SHP77 treated with DMSO at 0.1 percent for 48 hours (cell line): ENCODE results near the gene USP22.

Experiments used
- DNase-seq: peaks from one replicate; lab custom pipeline; 2025; lab: John Stamatoyannopoulos, UW

Gene USP22

DNA sequence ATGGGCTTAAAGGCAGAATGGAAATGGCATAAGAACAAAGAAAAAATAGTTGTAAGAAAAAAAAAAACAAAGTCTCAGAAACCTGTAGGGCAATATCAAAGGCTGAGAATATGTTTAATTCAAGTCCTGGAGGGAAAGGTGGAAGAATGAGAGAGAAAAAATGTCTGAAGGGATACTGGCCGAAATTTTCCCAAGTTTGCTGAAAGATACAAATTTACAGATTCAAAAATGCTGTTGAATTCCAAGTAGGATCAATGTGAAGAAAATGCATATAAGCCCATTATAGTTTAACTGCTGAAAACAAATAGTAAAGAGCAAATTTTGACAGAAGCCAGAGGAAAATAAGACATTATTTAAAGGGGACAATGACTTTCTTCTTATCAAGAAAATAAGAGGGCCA, 6.6 kb upstream of the USP22 start:
- DNase-seq, result no peak

DNA sequence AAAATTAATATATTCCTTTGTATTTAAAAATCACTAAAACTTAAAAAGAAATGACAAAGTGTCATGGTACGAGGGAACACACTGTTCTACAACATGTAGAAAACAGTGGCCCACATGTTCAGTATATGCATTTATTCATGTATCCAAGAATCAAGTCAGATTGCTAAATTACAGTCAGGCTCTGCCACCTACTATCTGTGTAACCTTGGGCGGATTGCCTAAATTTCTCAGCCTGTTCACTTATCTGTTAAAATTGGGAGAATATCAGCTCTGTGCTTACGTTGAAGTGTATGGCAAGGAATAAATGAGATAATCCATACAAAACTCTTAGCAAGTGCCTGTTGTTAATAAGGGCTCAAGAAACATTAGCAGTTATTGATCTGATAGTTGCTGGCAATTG, 3.4 kb upstream of the USP22 start:
- DNase-seq, result no peak

DNA sequence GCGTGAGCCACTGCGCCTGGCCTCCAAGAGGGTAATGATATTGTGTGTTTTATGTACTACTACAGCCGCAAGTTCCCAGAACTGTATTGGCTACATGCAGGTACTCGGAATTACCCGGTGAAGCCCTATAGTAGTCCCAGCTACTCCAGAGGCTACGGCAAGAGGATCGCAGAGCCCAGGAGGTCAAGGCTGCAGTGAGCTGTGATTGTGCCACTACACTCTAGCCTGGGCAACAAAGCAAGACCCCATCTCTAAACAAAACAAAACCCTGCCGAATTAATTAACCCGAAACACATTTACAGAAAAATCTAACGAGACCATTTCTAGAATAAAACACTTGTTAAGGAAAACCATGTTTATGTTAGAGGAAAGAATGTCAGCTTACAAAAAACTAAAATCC, 2.2 kb upstream of the USP22 start:
- no peak for DNase-seq

DNA sequence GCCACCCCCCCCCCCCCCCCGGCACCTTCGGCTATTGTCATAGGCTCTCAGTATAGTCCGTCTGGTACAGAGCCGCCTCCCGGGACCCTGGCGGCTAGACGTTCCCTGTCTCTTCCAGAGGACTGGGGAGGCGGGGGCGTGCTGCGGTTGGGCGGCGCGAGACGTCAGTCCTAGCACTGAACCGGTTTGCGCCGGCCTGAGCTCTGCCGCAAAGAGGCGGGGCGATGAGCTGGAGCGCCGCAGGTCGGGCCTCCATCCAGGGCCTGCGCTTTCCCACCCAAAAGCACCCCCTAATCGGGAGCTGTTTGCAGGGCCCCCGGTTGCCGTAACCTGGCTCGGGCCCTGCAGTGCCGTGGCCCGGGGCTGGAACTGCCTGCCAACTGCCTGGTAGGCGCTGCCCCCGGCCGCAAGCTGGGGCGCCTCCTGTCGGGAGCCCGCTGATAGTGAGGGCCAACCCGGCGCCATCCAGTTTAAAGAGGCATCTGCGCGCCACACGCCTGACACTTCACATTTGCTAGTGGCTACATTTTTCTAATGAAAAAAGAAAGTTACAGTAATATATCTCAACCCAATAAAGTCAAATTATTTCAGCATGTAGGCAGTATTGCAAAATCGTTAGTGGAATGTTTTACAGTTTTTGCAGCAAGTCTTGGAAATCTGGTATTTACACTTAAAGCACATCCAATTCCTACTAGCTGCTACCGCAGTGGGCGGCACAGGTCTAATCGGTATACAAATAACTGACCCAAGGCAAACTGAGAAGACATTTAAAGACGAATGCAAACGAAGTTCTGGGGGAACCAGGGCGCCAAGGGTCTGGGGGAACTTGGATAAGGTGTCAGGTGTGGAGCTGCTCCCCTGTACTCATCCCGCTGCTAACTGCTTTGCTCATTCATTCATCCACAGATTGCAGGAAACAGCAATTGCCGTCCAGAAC, 753 bp upstream of the USP22 start:
- peak; percentile 99 for DNase-seq

DNA sequence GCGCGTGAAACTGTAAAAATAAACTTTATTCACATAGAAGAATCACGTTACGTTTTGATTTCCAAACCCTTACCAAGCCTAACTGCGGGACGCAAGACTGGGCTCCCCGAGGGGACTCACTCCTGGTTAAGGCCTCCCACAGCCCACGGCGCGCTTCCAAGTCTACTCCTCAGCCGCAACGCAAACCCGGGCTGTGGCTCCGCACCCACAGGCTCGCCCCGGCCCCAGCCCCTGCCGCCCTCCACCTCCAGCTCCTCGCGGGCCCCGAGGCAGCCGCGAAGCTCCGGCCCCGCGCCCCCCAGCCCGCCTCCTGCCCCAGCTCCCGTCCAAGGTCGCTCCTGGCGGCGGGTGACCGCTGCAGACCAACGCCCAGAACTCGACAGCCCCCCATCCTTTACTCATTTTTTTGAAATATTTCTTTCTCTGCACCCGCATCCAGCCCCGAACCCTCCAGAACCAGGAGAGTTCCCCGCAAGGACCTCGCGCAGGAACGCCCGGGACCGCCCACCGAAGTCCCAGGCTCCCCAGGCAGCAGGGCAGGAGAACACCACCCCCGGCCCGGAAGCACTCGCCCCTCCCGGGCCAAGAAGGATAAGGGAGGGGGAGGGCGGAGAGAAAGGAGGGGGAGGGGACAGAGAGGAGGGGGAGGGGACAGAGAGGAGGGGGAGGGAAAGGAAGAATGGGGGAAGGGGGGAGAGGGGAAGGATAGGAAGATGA, 912 bp downstream of the USP22 start:
- DNase-seq, result peak; percentile 69

DNA sequence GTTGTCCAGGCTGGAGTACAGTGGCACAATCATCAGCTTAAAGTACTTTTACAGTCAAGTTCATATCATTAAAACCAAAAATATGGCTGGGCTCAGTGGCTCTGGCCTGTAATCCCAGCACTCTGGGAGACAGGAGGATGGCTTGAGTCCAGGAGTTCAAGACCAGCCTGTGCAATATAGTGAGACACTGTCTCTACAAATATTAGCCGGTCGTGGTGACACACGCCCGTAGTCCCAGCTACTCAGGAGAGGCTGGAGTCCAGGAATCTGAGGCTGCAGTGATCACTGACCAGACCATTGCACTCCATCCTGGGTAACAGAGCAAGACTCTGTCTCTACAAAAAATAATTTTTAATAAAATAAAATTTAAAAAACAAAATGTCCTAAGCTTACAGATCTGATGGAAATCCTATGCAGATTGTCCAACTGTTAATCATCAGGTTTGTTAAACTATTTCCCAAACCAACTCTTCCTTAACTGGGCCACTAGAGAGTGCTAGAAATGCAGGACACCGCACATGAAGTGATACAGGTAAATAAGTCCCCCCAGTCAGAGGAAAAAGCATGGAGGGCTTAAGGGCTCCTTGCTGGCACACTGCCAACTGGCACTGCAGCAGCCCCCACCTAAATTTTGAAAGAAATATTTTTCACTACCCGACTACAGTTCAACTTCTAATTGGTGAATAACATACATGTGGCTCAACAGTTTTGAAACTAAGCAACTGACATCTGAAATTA, 2.8 kb downstream of the USP22 start:
- DNase-seq, result peak; percentile 29

DNA sequence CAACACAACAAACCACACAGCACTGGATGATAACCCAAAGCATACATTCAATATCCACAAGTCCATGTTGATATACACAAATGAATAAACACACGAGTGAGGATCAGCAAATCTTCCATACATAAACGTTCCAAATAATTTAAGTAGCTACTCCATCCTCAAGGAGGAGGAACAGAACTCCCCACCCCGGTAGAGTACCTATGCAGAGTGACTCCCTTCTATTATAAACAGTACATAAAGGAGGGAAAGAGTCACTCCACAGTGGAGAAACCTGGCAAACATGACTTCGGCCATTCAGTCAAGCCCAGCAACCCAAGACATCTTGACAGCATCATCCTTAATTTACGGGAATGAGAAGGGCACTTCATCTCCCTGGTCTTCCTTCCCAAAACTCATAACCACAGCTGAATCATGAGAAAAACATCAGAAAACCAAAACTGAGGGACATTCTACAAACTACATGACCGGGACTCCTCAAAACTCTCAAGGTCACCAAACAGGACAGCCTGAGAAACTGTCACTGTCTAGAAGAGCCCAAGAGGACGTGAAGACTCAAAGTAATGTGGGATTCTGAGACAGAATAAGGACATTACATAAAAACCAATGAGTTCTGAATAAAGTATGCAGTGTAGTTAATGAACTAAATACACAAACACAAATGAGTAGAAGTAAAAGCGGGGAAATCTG, 5.6 kb downstream of the USP22 start:
- DNase-seq, result no peak

DNA sequence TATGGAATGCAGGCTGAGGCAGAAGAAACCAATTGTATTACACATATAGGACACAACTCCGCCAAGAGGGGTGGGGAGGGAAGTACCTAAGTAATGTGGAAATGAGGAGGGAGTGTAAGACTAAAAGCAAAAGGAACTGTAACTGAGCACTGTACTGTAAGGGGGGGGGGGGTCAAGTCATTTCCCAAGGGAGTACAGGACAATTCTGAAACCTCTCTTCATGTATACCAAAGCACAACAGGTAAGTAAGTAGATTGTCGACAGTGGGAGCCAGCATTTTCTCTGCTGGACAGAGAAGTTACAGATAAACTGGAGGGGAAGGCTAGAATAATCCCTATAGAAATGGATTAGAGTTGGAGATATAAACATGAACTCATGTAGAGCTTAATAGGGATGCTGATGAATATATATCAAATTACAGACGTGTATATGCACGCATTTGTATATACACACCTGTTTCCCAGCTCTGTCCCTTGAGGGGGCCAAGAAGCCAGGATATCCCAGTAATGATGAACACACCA, 6.4 kb downstream of the USP22 start:
- DNase-seq, result no peak

DNA sequence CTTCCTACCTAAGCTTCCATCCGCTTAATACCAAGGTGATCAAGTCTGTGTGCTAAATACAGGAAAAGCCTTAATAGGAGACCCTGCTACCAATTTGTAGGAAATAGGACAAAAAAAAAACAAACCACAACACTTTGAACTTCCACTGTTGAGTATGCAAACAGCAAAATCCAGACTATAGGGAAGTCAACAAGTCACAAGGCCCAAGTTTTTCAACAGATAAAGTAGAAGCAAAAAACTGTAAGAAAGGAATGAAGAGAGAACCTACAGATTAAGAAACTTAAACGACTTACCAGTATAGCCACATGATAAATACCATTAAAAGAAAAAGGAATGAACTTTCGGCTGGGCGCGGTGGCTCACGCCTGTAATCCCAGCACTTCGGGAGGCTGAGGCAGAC, 7.4 kb downstream of the USP22 start:
- DNase-seq, result no peak

DNA sequence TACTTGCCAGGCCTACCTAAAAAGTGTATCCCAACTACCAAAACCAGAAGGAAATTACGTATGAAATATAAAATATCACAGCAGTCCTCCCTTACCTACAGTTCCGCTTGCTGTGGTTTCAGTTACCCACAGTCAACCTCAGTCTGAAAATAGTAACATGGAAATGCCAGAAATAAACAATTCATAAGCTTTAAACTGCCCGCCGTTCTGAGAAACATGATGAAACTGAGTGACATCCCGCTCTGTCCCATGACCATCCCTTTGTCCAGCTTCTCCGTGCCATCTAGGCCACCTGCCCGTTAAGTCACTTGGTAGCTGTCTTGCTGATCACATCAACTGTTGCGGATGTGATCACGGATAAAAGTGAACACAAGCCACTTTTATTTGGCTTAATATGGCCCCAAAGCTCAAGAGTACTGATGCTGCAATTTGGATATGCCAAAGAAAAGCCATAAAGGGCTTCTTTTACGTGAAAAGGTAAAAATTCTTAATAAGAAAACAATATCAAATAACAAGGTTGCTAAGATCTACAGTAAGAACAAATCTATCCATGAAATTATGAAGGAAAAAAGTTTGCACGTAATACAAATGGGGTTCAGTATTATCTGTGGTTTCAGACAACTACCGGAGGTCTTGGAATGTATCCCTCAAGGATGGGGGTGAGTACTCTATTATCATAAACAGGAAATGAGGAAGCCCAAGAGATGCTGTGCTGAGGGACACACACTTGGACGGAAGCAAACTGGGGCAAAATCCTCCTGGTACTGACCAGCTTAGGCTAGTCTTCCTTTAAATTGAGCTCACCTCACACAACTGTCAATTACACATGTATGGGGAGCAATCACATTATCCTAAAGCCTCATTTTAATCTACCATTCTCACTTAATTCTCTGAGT, 8.2 kb downstream of the USP22 start:
- no peak for DNase-seq

DNA sequence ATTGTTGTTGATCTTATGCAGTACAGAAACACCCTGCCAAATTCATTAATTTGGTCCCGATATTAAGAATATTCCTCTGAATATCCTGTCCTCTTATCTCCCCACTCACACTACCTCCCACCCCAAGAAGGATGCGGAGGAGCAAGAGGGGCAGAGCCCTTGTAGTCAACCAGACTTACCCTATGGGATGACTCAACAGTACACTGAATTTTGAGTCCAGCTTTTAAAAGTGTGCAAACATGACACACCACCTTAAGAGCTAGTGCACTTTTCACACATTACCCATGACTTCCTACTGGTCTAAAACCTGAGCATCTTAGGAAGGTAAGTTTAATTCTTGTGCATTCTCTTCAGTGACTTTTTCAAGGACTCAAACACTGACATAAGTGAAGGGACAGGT, 9.5 kb downstream of the USP22 start:
- DNase-seq, result no peak

DNA sequence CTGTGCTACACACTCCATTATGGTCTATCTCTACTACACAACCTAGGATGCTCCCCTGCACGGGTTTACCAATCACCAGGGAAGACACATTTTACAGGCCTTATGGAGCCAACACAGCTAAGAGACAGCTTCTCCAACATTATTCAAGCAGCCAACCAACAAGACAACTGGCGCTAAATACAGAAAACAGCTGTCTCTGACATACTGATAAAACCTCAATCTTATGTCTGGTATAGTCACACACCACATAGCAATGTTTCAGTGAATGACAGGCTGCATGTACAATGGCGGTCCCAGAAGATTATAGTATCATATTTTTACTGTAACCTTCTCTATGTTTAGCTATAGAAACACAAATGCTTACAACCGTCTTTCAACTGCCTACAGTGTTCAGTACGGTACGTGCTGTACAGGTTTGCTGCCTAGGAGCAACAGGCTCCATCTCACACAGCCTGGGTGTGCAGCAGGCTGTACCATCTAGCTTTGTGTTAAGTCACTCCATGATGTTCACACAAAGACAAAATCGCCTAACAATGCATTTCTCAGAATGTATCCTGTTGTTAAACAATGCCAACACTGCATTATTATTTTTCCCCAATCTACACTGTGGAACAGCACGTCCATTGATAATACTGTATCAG, 10.9 kb downstream of the USP22 start:
- no peak for DNase-seq

DNA sequence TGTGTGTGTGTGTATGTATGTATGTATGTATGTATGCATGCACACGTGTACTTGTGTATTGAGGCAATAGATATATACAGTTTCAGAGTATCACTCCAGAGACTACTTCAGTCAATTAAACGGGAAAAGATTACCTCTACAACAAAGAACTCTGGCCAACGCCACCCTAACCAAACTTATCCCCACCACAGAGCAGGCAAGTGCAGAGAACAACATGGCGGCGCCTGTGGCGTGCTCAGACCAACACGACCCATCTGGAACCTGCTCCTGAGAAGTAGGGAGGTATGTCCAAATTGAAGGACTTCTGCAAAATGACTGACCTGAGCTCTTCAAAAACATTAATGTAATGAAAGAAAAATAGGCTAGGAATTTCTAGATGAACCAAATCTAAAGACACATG, 12.4 kb downstream of the USP22 start:
- DNase-seq, result no peak

DNA sequence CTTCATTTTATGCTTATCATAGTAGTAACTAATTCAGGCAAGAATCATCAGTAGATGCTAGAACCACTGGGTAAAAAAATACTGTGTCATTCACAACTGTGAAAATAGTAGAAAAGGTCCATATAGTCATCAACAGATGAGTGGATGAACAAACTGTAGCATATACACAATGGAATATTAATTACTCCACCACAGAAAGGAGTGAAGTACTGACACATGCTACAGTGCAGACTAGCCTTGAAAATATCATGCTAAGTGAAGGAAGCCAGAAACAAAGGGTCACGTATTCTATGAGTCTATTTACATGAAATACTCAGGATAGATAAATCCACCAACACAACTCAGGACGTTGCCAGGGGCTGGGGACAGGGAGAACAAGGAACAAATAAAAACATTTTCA, 13.3 kb downstream of the USP22 start:
- no peak for DNase-seq

DNA sequence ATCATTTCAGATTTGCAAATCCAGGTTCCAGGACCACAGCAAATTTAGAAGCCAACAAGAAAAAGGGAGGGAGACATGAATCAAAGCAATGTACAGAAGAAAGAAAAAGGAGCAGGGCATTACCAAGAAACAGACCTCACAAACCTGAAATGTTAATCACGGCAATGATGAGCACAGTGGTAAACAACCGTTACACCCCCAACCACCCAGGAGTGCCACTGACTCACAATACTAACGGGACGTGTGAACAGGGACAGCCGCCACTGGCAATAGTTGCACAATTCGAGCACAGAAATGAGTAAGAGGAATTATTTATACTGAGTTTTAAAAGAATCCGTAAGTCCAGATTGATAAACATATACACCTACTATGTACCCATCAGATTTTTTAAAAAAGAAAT, 13.8 kb downstream of the USP22 start:
- DNase-seq, result no peak

DNA sequence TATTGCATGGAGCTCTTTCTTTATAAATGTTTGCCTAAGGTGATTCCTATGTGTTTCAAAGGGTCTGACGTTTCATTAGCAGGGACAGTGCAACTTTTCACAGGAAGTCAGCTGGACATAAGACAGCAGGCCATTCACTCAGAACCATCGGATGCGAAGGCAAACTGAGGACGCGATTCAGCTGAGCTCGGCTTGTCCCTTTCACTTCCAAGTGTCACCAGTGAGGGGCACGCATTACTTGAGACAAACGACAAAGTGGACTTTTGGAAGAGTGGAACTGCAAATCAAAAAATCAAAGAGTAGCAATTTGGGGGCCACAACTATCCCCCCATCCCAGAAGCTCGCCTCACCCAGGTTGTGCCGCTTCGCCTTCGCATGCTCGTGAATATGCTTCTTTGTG, 14.6 kb downstream of the USP22 start:
- no peak for DNase-seq

DNA sequence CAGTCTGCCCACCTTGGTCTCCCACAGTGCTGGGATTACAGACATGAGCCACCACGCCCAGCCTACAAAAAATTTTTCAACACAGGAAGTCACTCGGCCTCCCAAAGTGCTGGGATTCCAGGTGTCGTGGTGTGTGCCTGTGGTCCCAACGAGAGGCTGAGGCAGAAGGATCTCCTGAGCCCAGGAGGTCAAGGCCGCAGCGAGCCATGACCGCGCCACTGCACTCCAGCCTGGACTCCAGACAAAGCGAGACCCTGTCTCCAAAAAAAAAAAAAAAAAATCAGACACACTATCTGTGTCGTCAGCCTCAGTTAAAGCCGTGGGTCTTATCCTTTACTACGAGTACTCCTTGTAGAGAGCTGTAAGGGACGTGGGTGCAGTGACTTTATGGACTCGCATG, 15.8 kb downstream of the USP22 start:
- no peak for DNase-seq

DNA sequence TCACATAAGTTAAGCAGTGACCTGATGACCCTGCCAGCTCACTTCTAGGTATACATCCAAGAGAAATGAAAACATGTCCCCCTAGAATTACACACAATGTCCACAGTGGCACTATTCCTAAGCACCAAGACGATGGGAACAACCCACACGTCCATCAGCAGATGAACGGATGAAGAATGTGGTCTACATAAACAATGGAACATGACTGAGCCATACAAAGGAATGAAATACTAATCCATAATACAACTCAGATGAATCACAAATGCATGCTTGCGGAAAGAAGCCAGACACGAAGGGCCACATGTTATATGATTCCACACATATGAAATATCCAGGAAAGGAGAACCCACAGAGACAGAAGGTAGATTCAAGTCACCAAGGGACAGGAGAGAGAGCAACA, 17.4 kb downstream of the USP22 start:
- DNase-seq, result no peak

DNA sequence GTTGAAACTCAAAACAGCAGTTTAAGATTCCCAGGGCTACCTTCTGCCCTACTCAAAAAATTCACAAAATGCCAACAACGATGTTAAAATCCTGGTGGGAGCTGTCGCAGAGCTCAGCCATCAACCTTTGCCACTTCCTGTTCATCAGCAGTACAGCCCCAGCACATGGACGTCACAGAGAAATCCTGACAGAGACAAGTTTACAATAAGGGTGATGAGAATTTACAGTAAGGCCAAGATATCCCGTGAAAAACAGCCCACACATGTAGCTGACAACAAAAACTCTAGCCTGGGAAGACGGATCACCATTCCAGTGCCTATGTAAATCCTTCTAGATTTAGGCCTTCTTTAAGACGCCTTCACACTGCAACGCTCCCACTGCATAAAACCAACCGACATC, 18.8 kb downstream of the USP22 start:
- DNase-seq, result no peak

DNA sequence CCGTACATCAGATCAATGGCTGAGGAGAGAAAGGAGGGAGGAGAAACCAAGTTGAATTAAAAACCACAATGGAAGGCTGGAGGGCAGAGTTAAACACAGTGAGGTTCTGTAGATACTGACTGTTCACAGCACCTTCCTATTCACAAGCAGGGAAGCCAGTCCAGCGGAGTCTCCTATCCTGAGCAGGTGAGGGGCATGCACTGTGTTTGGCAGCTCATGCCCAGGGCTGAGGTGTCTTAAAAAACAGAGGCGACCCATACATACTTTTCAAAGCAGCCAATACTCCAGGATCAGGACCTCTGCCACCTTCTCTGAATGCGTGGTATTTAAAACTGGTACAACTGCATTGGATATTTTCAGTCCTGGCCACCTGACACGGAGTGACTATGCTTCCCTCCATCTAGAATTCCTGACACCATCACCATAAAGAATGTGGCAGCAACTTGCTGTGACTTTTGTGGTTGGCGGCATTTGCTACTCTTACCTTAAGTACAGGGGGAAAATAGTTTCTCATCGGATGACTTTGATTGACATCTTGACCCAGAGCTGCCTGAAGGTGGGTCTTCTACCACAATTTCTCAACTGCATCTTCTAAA, 21.5 kb downstream of the USP22 start:
- no peak for DNase-seq
